ENCODE results near the gene SELL.
"Not testable (repeated sequence)": the region's sequence is repeated elsewhere in the genome, so short reads cannot be mapped to it uniquely, and the experiment has no call there.

SELL gene

GRCh38 chr1:169667699-169668596 is 43.5 kb downstream of the SELL start:
- not testable (repeated sequence) for H3K27me3 ChIP-seq (ENCODE audit: control insufficient read depth in 1 of 2, insufficient read depth in 2 of 2, low read length in 2 of 2); H3K27ac ChIP-seq (ENCODE audit: low read length); H3K9me3 ChIP-seq (ENCODE audit: control insufficient read depth in 2 of 2, low read length in 2 of 2); H3K9ac ChIP-seq (ENCODE audit: low read length in 2 of 2); H3K4me1 ChIP-seq (ENCODE audit: control insufficient read depth, insufficient read depth, low read length); H3K36me3 ChIP-seq (ENCODE audit: control insufficient read depth in 2 of 2, insufficient read depth in 2 of 2, low read length in 2 of 2); H3K4me3 ChIP-seq (ENCODE audit: low read length in 2 of 2)

- H3K9ac ChIP-seq (ENCODE audit: low read length in 2 of 2); H3K27me3 ChIP-seq (ENCODE audit: control insufficient read depth in 1 of 2, insufficient read depth in 2 of 2, low read length in 2 of 2); H3K36me3 ChIP-seq (ENCODE audit: control insufficient read depth in 2 of 2, insufficient read depth in 2 of 2, low read length in 2 of 2); H3K4me1 ChIP-seq (ENCODE audit: control insufficient read depth, insufficient read depth, low read length); H3K4me3 ChIP-seq (ENCODE audit: low read length in 2 of 2); H3K9me3 ChIP-seq (ENCODE audit: control insufficient read depth in 2 of 2, low read length in 2 of 2); H3K27ac ChIP-seq (ENCODE audit: low read length): not testable (repeated sequence)
Measured at GRCh38 chr1:169667227-169667639, 44.2 kb downstream of the SELL start.

GRCh38 chr1:169662680-169663079 is 48.7 kb downstream of the SELL start:
- H3K4me3 ChIP-seq (ENCODE audit: low read length in 2 of 2); H3K9me3 ChIP-seq (ENCODE audit: control insufficient read depth in 2 of 2, low read length in 2 of 2); H3K27ac ChIP-seq (ENCODE audit: low read length); H3K36me3 ChIP-seq (ENCODE audit: control insufficient read depth in 2 of 2, insufficient read depth in 2 of 2, low read length in 2 of 2); H3K4me1 ChIP-seq (ENCODE audit: control insufficient read depth, insufficient read depth, low read length); H3K9ac ChIP-seq (ENCODE audit: low read length in 2 of 2); H3K27me3 ChIP-seq (ENCODE audit: control insufficient read depth in 1 of 2, insufficient read depth in 2 of 2, low read length in 2 of 2): not testable (repeated sequence)

GRCh38 chr1:169661066-169661465 is 50.4 kb downstream of the SELL start:
- H3K9me3 ChIP-seq (ENCODE audit: control insufficient read depth in 2 of 2, low read length in 2 of 2); H3K9ac ChIP-seq (ENCODE audit: low read length in 2 of 2); H3K4me1 ChIP-seq (ENCODE audit: control insufficient read depth, insufficient read depth, low read length); H3K36me3 ChIP-seq (ENCODE audit: control insufficient read depth in 2 of 2, insufficient read depth in 2 of 2, low read length in 2 of 2); H3K27me3 ChIP-seq (ENCODE audit: control insufficient read depth in 1 of 2, insufficient read depth in 2 of 2, low read length in 2 of 2); H3K4me3 ChIP-seq (ENCODE audit: low read length in 2 of 2); H3K27ac ChIP-seq (ENCODE audit: low read length): not testable (repeated sequence)

- H3K36me3 ChIP-seq (ENCODE audit: control insufficient read depth in 2 of 2, insufficient read depth in 2 of 2, low read length in 2 of 2); H3K27ac ChIP-seq (ENCODE audit: low read length); H3K9me3 ChIP-seq (ENCODE audit: control insufficient read depth in 2 of 2, low read length in 2 of 2); H3K4me1 ChIP-seq (ENCODE audit: control insufficient read depth, insufficient read depth, low read length); H3K4me3 ChIP-seq (ENCODE audit: low read length in 2 of 2); H3K27me3 ChIP-seq (ENCODE audit: control insufficient read depth in 1 of 2, insufficient read depth in 2 of 2, low read length in 2 of 2); H3K9ac ChIP-seq (ENCODE audit: low read length in 2 of 2): not testable (repeated sequence)
Measured at GRCh38 chr1:169658777-169659176, 52.6 kb downstream of the SELL start.

GRCh38 chr1:169653873-169654272 is 57.5 kb downstream of the SELL start:
- Histone ChIP-seq H3K9me3 (ENCODE audit: control insufficient read depth in 2 of 2, low read length in 2 of 2) (no peaks in the 10 kb centered on the region), H3K4me1 (ENCODE audit: control insufficient read depth, insufficient read depth, low read length) (no peaks in the 10 kb centered on the region), H3K36me3 (ENCODE audit: control insufficient read depth in 2 of 2, insufficient read depth in 2 of 2, low read length in 2 of 2) (no peaks in the 10 kb centered on the region), H3K9ac (ENCODE audit: low read length in 2 of 2) (no peak overlapping the region), H3K27me3 (ENCODE audit: control insufficient read depth in 1 of 2, insufficient read depth in 2 of 2, low read length in 2 of 2) (no peaks in the 10 kb centered on the region), H3K27ac (ENCODE audit: low read length) (no peak overlapping the region), H3K4me3 (ENCODE audit: low read length in 2 of 2) (no peak overlapping the region)

GRCh38 chr1:169651035-169651434 is 60.4 kb downstream of the SELL start:
- Histone ChIP-seq H3K36me3 (ENCODE audit: control insufficient read depth in 2 of 2, insufficient read depth in 2 of 2, low read length in 2 of 2) (no peaks in the 10 kb centered on the region), H3K9me3 (ENCODE audit: control insufficient read depth in 2 of 2, low read length in 2 of 2) (no peaks in the 10 kb centered on the region), H3K4me1 (ENCODE audit: control insufficient read depth, insufficient read depth, low read length) (no peaks in the 10 kb centered on the region), H3K27me3 (ENCODE audit: control insufficient read depth in 1 of 2, insufficient read depth in 2 of 2, low read length in 2 of 2) (no peaks in the 10 kb centered on the region), H3K9ac (ENCODE audit: low read length in 2 of 2) (no peak overlapping the region), H3K4me3 (ENCODE audit: low read length in 2 of 2) (no peak overlapping the region), H3K27ac (ENCODE audit: low read length) (no peak overlapping the region)

GRCh38 chr1:169650551-169650950 is 60.9 kb downstream of the SELL start:
- Histone ChIP-seq H3K4me1 (ENCODE audit: control insufficient read depth, insufficient read depth, low read length) (no peaks in the 10 kb centered on the region), H3K27me3 (ENCODE audit: control insufficient read depth in 1 of 2, insufficient read depth in 2 of 2, low read length in 2 of 2) (no peaks in the 10 kb centered on the region), H3K4me3 (ENCODE audit: low read length in 2 of 2) (no peak overlapping the region), H3K9me3 (ENCODE audit: control insufficient read depth in 2 of 2, low read length in 2 of 2) (no peaks in the 10 kb centered on the region), H3K9ac (ENCODE audit: low read length in 2 of 2) (no peak overlapping the region), H3K36me3 (ENCODE audit: control insufficient read depth in 2 of 2, insufficient read depth in 2 of 2, low read length in 2 of 2) (no peaks in the 10 kb centered on the region), H3K27ac (ENCODE audit: low read length) (no peak overlapping the region)

GRCh38 chr1:169648709-169649108 is 62.7 kb downstream of the SELL start:
- H3K9me3 ChIP-seq (ENCODE audit: control insufficient read depth in 2 of 2, low read length in 2 of 2), result no peaks in the 10 kb centered on the region
- no peak overlapping the region for H3K9ac ChIP-seq (ENCODE audit: low read length in 2 of 2)
- no peak overlapping the region for H3K27ac ChIP-seq (ENCODE audit: low read length)
- no peaks in the 10 kb centered on the region for H3K4me1 ChIP-seq (ENCODE audit: control insufficient read depth, insufficient read depth, low read length)
- no peaks in the 10 kb centered on the region for H3K36me3 ChIP-seq (ENCODE audit: control insufficient read depth in 2 of 2, insufficient read depth in 2 of 2, low read length in 2 of 2)
- H3K27me3 ChIP-seq (ENCODE audit: control insufficient read depth in 1 of 2, insufficient read depth in 2 of 2, low read length in 2 of 2), result no peaks in the 10 kb centered on the region
- H3K4me3 ChIP-seq (ENCODE audit: low read length in 2 of 2), result no peak overlapping the region

- Histone ChIP-seq H3K4me3 (ENCODE audit: low read length in 2 of 2) (no peak overlapping the region), H3K36me3 (ENCODE audit: control insufficient read depth in 2 of 2, insufficient read depth in 2 of 2, low read length in 2 of 2) (no peaks in the 10 kb centered on the region), H3K4me1 (ENCODE audit: control insufficient read depth, insufficient read depth, low read length) (no peaks in the 10 kb centered on the region), H3K27me3 (ENCODE audit: control insufficient read depth in 1 of 2, insufficient read depth in 2 of 2, low read length in 2 of 2) (no peaks in the 10 kb centered on the region), H3K27ac (ENCODE audit: low read length) (no peak overlapping the region), H3K9ac (ENCODE audit: low read length in 2 of 2) (no peak overlapping the region), H3K9me3 (ENCODE audit: control insufficient read depth in 2 of 2, low read length in 2 of 2) (no peaks in the 10 kb centered on the region)
Measured at GRCh38 chr1:169648187-169648586, 63.2 kb downstream of the SELL start.

- Histone ChIP-seq H3K4me1 (ENCODE audit: control insufficient read depth, insufficient read depth, low read length) (no peaks in the 10 kb centered on the region), H3K4me3 (ENCODE audit: low read length in 2 of 2) (no peak overlapping the region), H3K27ac (ENCODE audit: low read length) (no peak overlapping the region), H3K27me3 (ENCODE audit: control insufficient read depth in 1 of 2, insufficient read depth in 2 of 2, low read length in 2 of 2) (no peaks in the 10 kb centered on the region), H3K36me3 (ENCODE audit: control insufficient read depth in 2 of 2, insufficient read depth in 2 of 2, low read length in 2 of 2) (no peaks in the 10 kb centered on the region), H3K9ac (ENCODE audit: low read length in 2 of 2) (no peak overlapping the region), H3K9me3 (ENCODE audit: control insufficient read depth in 2 of 2, low read length in 2 of 2) (no peaks in the 10 kb centered on the region)
Measured at GRCh38 chr1:169647512-169647911, 63.9 kb downstream of the SELL start.

All from stomach smooth muscle (tissue), 2 donors.